Left lung (tissue), 10 donors: ENCODE results near the gene GAGE10. TPM values are rescaled to one million over a fixed set of nuclear protein-coding genes. Genes with fewer than 3 reads are reported as not detected.
A peak's percentile ranks its signal among the peaks of the same experiment; 100 is the strongest.
"Not testable (repeated sequence)": the region's sequence is repeated elsewhere in the genome, so short reads cannot be mapped to it uniquely, and the experiment has no call there.

ENCODE experiments used
- ATAC-seq: fragments of 200-7000 bp; cut with Tn5 transposase; one replicate; pipeline ENCODE4 v1.9.1; 2020; ENCODE audit warnings: moderate library complexity
- DNase-seq, 4 donors: peaks; one replicate each; pipeline ENCODE4 v3.0.0-alpha.2; 2013 to 2020
- H3K27ac ChIP-seq, 2 donors: fragments of 200-600 bp; sonication (generic) in 1 of 2; one replicate each; pipeline versions ENCODE4 v1.5.0 to v1.8.0; 2020 to 2021
- H3K27me3 ChIP-seq, 2 donors: fragments of 200-600 bp; sonication (generic) in 1 of 2; one replicate each; pipeline versions ENCODE4 v1.5.0 to v1.8.0; 2020 to 2021
- H3K36me3 ChIP-seq, 2 donors: fragments of 200-600 bp; sonication (generic) in 1 of 2; one replicate each; pipeline versions ENCODE4 v1.5.0 to v1.8.0; 2020 to 2021
- H3K4me1 ChIP-seq, 2 donors: fragments of 200-600 bp; one replicate each; pipeline ENCODE4 v1.8.0; 2021
- H3K4me3 ChIP-seq, 2 donors: fragments of 200-600 bp; sonication (generic) in 1 of 2; one replicate each; pipeline versions ENCODE4 v1.5.0 to v1.8.0; 2020 to 2021; ENCODE audit warnings: mild to moderate bottlenecking in 1 of 2
- H3K9me3 ChIP-seq, 2 donors: fragments of 200-600 bp; sonication (generic) in 1 of 2; one replicate each; pipeline versions ENCODE4 v1.5.0 to v1.8.0; 2020 to 2021
- intact Hi-C, 2 donors: fragments of 100-400 bp; cut with DNase I; formaldehyde crosslinking; loops; one replicate each; pipeline versions ENCODE4 v1.11.2 to v1.14.2; 2022
- polyA plus RNA-seq, 6 donors: library from polyadenylated mRNA; unstranded; fragments of 120-200 nt; gene quantifications; one replicate each; pipeline ENCODE4 v1.2.1, GENCODE V29; 2013; ENCODE audit not compliant: insufficient read length in 6 of 6
- total RNA-seq, 2 donors: library from RNA; stranded (reverse); fragmentation: NEBNext Ultra II Directional; extraction: Animal tissue kit (Norgen Biotek cat#: 25700); gene quantifications; one replicate each; pipeline ENCODE4 v1.2.1, GENCODE V29; 2021
- TF ChIP-seq, protein P1 (sequence below), 2 donors: fragments of 200-600 bp; sonication (generic) in 1 of 2; IDR thresholded peaks; one replicate each; pipeline versions ENCODE4 v1.5.0 to v1.8.0; 2021; ENCODE audit warnings: antibody characterized with exemption in 2 of 2
- donor health status: DM: no; HTN: yes; CAD: no.
- donor health status: DM: no; HTN: no; CAD: no.

The GAGE10 gene
- total and polyA plus RNA-seq, 8 donors = 0.31 to 0.33 TPM; not detected in 6

DNA sequence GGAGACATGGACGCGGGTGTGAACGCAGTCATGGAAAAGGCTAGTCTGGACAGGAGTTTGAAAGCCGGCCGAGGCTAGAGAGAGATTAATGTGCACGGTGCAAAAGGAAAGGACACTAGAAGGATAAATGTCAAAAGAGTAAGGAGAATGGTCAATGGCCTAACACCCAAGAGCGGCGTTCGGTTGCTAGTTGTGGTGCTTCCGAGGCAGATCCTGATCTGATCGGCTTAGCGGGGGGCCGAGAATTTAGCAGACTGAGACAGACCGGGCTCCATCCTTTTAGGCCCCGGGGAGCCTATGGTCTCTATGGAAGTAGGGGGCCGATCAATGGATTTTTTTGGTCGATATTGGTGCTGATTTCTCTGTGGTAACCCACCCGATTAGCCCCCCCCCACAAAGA is 6.9 kb downstream of the GAGE10 start:
- no peak overlapping the region for H3K27ac ChIP-seq
- ATAC-seq = no peak
- no peaks in the 10 kb centered on the region for H3K9me3 ChIP-seq
- no peak overlapping the region for H3K4me3 ChIP-seq
- TF ChIP-seq, protein P1, sequence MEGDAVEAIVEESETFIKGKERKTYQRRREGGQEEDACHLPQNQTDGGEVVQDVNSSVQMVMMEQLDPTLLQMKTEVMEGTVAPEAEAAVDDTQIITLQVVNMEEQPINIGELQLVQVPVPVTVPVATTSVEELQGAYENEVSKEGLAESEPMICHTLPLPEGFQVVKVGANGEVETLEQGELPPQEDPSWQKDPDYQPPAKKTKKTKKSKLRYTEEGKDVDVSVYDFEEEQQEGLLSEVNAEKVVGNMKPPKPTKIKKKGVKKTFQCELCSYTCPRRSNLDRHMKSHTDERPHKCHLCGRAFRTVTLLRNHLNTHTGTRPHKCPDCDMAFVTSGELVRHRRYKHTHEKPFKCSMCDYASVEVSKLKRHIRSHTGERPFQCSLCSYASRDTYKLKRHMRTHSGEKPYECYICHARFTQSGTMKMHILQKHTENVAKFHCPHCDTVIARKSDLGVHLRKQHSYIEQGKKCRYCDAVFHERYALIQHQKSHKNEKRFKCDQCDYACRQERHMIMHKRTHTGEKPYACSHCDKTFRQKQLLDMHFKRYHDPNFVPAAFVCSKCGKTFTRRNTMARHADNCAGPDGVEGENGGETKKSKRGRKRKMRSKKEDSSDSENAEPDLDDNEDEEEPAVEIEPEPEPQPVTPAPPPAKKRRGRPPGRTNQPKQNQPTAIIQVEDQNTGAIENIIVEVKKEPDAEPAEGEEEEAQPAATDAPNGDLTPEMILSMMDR (IDR thresholded peaks at IDR 0.05) = no peak
- no peaks in the 10 kb centered on the region for H3K4me1 ChIP-seq
- H3K27me3 ChIP-seq = no peaks in the 10 kb centered on the region
- intact Hi-C loops = no loop called here
- DNase-seq = no peak
- no peaks in the 10 kb centered on the region for H3K36me3 ChIP-seq

DNA sequence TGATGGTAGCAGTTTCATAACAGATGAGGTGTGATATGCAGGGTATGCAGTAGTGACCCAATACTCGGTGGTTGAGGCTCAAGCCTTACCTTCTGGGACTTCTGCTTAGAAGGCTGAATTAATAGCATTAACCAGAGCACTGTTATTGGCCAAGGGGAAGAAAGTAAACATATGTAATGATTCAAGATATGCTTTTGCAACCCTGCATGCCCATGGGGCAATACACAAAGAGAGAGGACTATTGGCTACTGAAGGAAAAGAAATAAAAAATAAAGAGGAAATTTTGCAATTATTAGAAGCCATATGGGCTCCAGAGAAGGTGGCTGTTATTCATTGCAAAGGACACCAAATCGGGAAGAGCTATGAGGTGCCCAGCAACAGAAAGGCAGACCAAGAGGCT is 8.7 kb downstream of the GAGE10 start:
- no peaks in the 10 kb centered on the region for H3K9me3 ChIP-seq
- H3K27me3 ChIP-seq = no peaks in the 10 kb centered on the region
- H3K36me3 ChIP-seq = no peaks in the 10 kb centered on the region
- H3K27ac ChIP-seq = no peak overlapping the region
- ATAC-seq (no peak), DNase-seq (no peak)
- TF ChIP-seq, protein P1 (IDR thresholded peaks at IDR 0.05) = no peak
- H3K4me3 ChIP-seq = no peak overlapping the region
- H3K4me1 ChIP-seq = no peaks in the 10 kb centered on the region
- intact Hi-C loops = no loop called here

DNA sequence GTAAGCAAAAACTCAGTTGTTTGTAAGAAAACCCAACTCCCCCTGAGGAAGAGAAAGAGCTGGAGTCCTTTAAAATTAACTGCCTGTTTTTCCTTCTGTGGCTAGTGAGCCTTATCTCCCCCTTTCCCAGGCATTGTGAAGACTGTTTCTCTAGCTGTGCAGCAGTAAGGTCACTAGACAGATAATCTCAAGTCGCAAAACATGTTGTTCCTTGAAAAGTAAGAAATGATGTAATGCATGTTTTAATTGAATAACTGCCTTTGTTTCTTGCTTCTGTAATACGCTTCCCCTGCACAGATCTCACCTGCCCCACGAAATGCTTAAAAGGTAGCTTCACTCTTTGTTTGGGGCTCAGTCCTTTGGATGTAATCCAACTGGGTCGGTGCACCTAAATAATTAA is 12.6 kb downstream of the GAGE10 start:
- intact Hi-C loops = no loop called here
- DNase-seq = no peak
- no peaks in the 10 kb centered on the region for H3K4me1 ChIP-seq
- TF ChIP-seq, protein P1 (IDR thresholded peaks at IDR 0.05) = no peak
- no peaks in the 10 kb centered on the region for H3K36me3 ChIP-seq
- H3K27ac ChIP-seq = no peak overlapping the region
- H3K9me3 ChIP-seq = no peaks in the 10 kb centered on the region
- no peak for ATAC-seq
- no peaks in the 10 kb centered on the region for H3K27me3 ChIP-seq
- no peak overlapping the region for H3K4me3 ChIP-seq

DNA sequence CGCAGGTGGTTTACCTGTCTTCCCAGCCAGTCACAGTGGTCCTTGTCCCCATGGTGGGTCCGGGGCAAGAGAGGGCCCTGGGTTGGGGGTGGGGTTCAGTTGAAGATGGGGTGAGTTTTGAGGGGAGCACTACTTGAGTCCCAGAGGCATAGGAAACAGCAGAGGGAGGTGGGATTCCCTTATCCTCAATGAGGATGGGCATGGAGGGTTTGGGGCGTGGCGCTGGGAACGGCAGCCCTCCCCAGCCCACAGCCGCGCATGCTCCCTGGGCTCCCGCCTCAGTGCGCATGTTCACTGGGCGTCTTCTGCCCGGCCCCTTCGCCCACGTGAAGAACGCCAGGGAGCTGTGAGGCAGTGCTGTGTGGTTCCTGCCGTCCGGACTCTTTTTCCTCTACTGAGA is 18.3 kb downstream of the GAGE10 start, which contains the start of gene GAGE12J:
Gene GAGE12J, plus strand, starts transcription at position 301 of the 400 bp plus-strand sequence. CDS start 1,157 bp downstream, outside the sequence.
- H3K9me3 ChIP-seq, DNase-seq, H3K27me3 ChIP-seq, H3K36me3 ChIP-seq, H3K4me1 ChIP-seq, H3K4me3 ChIP-seq, ATAC-seq, intact Hi-C loops, H3K27ac ChIP-seq: not testable (repeated sequence)

DNA sequence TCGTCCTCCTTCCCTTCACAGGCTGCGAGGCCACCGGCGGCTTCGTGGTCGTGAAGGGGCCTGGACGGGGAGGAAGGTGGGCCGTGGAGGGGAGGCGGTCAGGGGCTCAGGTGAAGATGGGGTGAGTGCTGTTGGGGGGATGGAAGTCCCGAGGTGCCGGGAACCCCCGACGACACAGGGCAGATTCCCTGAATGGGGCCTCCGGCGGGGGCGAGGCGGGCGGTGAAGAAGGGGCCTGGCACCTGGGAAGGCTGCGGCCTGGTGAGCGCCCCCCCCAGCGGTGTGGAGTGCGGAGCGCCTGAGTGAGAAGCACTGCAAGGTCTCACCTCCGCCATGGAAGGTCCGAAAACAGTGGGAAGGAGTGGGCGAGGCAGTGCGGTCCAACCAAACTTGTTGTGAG is 18.8 kb downstream of the GAGE10 start:
- H3K9me3 ChIP-seq, H3K27ac ChIP-seq, ATAC-seq, H3K27me3 ChIP-seq, H3K4me1 ChIP-seq, H3K36me3 ChIP-seq, H3K4me3 ChIP-seq, DNase-seq, intact Hi-C loops: not testable (repeated sequence)

DNA sequence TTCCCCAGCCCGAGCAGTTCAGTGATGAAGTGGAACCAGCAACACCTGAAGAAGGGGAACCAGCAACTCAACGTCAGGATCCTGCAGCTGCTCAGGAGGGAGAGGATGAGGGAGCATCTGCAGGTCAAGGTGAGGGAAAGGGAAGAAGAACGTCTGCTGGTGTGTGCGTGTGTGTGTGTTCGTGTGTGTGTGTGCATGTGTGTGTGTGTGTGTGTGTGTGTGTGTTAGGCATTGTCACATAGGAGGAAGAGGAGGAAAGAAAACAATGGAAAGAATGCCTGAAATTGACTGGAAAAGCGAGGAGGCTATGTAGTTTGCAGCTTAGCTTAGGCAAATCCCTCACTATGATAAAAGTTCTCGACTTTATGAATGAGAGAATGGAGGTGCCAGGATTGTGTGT is 20.3 kb downstream of the GAGE10 start:
- H3K36me3 ChIP-seq, H3K9me3 ChIP-seq, DNase-seq, H3K4me1 ChIP-seq, H3K27me3 ChIP-seq, H3K4me3 ChIP-seq, ATAC-seq, intact Hi-C loops, H3K27ac ChIP-seq: not testable (repeated sequence)

DNA sequence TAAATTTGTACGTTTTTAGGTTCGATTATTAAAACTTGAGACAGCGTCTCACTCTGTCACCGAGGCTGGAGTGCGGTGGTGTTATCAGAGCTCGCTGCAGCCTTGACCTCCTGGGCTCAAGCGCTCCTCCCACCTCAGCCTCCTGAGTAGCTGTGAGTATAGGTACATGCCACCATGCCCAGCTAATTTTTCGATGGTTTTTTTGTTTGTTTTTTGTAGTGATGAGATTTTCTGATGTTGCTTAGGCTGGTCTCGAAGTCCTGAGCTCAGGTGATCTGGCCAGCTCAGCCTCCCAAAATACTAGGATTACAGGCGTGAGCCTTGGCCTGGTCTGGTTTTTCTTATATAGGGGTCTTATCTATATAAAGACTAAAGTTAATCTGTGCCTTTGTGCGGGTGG is 27.0 kb downstream of the GAGE10 start:
- H3K4me3 ChIP-seq, H3K27ac ChIP-seq, intact Hi-C loops, H3K4me1 ChIP-seq, H3K36me3 ChIP-seq, H3K9me3 ChIP-seq, H3K27me3 ChIP-seq, ATAC-seq, DNase-seq: not testable (repeated sequence)

DNA sequence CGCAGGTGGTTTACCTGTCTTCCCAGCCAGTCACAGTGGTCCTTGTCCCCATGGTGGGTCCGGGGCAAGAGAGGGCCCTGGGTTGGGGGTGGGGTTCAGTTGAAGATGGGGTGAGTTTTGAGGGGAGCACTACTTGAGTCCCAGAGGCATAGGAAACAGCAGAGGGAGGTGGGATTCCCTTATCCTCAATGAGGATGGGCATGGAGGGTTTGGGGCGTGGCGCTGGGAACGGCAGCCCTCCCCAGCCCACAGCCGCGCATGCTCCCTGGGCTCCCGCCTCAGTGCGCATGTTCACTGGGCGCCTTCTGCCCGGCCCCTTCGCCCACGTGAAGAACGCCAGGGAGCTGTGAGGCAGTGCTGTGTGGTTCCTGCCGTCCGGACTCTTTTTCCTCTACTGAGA is 27.8 kb downstream of the GAGE10 start, which contains the start of gene GAGE13:
Gene GAGE13, plus strand, starts transcription at position 301 of the 400 bp plus-strand sequence. CDS start 1,156 bp downstream, outside the sequence.
- H3K9me3 ChIP-seq, ATAC-seq, H3K4me3 ChIP-seq, H3K36me3 ChIP-seq, DNase-seq, H3K4me1 ChIP-seq, intact Hi-C loops, H3K27me3 ChIP-seq, H3K27ac ChIP-seq: not testable (repeated sequence)

DNA sequence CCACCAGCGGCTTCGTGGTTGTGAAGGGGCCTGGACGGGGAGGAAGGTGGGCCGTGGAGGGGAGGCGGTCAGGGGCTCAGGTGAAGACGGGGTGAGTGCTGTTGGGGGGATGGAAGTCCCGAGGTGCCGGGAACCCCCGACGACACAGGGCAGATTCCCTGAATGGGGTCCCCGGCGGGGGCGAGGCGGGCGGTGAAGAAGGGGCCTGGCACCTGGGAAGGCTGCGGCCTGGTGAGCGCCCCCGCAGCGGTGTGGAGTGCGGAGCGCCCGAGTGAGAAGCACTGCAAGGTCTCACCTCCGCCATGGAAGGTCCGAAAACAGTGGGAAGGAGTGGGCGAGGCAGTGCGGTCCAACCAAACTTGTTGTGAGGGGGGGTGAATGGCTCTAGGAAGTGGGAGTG is 28.4 kb downstream of the GAGE10 start:
- H3K9me3 ChIP-seq, H3K27ac ChIP-seq, H3K27me3 ChIP-seq, H3K4me3 ChIP-seq, ATAC-seq, H3K4me1 ChIP-seq, H3K36me3 ChIP-seq, intact Hi-C loops: not testable (repeated sequence)
- DNase-seq = peak in 1 of 4 donors; percentile 86

DNA sequence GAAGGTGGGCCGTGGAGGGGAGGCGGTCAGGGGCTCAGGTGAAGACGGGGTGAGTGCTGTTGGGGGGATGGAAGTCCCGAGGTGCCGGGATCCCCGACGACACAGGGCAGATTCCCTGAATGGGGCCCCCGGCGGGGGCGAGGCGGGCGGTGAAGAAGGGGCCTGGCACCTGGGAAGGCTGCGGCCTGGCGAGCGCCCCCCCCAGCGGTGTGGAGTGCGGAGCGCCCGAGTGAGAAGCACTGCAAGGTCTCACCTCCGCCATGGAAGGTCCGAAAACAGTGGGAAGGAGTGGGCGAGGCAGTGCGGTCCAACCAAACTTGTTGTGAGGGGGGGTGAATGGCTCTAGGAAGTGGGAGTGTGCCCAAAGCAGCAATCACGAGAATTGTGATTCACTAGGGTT is 38.0 kb downstream of the GAGE10 start:
- H3K27me3 ChIP-seq, ATAC-seq, H3K4me3 ChIP-seq, intact Hi-C loops, H3K4me1 ChIP-seq, H3K27ac ChIP-seq, H3K9me3 ChIP-seq, H3K36me3 ChIP-seq: not testable (repeated sequence)
- peak in 1 of 4 donors; percentile 78 for DNase-seq

DNA sequence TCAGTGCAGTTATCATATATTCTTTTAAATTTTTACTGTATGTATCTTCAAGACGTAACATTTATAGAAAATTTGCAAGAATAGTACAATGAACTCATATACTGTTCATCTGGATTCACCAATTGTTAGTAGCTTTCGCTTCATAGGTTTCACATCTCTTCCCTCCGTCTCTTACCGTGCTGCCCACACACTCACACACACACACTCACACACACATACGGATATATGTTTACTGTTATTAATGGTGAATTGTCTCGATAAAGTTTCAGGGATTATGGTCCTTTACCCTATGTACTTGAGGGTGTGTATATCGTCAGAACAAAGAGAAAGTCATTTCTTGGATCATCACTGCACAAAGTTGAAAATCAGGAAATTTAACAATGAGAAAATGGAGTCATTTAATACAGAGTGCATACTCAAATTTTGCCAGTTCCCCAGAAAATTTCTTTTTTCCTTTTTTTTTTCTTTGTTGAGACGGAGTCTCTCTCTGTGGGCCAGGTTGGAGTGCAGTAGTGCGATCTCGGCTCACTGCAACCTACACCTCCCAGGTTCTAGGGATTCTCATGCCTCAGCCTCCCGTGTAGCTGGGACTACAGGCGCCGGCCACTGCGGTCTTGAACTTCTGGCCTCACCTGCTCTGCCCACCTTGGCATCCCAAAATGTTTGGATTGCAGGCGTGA is 41.2 kb downstream of the GAGE10 start:
- H3K27me3 ChIP-seq, H3K9me3 ChIP-seq, DNase-seq, ATAC-seq, H3K4me3 ChIP-seq, H3K27ac ChIP-seq, H3K4me1 ChIP-seq, H3K36me3 ChIP-seq, intact Hi-C loops: not testable (repeated sequence)
